ENCODE data around the gene PPIL1.

Gene PPIL1

DNA sequence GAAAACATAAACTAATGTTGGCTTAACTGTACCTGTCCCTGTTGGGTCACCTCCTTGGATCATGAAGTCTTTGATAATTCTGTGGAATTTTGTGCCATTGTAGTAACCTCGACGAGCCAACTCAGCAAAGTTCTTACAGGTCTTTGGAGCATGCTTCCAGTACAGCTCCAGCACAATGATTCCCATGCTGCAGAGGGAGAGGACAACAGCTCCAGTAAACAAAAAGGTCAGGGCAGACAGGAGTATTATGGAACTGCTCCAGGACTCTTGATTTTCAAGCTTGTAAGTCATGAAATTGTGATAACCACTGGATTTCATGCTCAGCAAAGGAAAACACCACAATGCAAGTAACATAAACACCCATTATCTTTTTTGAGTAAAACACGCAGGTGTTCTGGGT is 2.9 kb downstream of the PPIL1 start:
- H3K27me3 ChIP-seq (ENCODE audit: insufficient read depth, low read depth), result no peaks in the 10 kb centered on the region
- peaks cover 2% of the 10 kb centered on the region; the same call in 1 of the 2 replicates for H3K36me3 ChIP-seq (ENCODE audit: insufficient read depth)
- no peak overlapping the region for H3K4me2 ChIP-seq
- TF ChIP-seq, protein P1, sequence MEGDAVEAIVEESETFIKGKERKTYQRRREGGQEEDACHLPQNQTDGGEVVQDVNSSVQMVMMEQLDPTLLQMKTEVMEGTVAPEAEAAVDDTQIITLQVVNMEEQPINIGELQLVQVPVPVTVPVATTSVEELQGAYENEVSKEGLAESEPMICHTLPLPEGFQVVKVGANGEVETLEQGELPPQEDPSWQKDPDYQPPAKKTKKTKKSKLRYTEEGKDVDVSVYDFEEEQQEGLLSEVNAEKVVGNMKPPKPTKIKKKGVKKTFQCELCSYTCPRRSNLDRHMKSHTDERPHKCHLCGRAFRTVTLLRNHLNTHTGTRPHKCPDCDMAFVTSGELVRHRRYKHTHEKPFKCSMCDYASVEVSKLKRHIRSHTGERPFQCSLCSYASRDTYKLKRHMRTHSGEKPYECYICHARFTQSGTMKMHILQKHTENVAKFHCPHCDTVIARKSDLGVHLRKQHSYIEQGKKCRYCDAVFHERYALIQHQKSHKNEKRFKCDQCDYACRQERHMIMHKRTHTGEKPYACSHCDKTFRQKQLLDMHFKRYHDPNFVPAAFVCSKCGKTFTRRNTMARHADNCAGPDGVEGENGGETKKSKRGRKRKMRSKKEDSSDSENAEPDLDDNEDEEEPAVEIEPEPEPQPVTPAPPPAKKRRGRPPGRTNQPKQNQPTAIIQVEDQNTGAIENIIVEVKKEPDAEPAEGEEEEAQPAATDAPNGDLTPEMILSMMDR (conservative IDR thresholded peaks at IDR 0.05; ENCODE audit: low read depth, low read length), result no peak
- peaks cover 16% of the 10 kb centered on the region for H3K4me1 ChIP-seq (ENCODE audit: low read depth, poor library complexity, severe bottlenecking)
- H4K20me1 ChIP-seq (ENCODE audit: insufficient read depth), result no peaks in the 10 kb centered on the region
- H3K4me3 ChIP-seq (IDR thresholded peaks at IDR 0.05; ENCODE audit: insufficient read depth, low read depth, low read length), result no peak overlapping the region
- H3K79me2 ChIP-seq (ENCODE audit: insufficient read depth, low read depth), result peaks cover 19% of the 10 kb centered on the region
- H3K27ac ChIP-seq, result no peak overlapping the region
- H3K9ac ChIP-seq, result no peak overlapping the region
- no peak overlapping the region for H2AFZ ChIP-seq (ENCODE audit: low read depth)

DNA sequence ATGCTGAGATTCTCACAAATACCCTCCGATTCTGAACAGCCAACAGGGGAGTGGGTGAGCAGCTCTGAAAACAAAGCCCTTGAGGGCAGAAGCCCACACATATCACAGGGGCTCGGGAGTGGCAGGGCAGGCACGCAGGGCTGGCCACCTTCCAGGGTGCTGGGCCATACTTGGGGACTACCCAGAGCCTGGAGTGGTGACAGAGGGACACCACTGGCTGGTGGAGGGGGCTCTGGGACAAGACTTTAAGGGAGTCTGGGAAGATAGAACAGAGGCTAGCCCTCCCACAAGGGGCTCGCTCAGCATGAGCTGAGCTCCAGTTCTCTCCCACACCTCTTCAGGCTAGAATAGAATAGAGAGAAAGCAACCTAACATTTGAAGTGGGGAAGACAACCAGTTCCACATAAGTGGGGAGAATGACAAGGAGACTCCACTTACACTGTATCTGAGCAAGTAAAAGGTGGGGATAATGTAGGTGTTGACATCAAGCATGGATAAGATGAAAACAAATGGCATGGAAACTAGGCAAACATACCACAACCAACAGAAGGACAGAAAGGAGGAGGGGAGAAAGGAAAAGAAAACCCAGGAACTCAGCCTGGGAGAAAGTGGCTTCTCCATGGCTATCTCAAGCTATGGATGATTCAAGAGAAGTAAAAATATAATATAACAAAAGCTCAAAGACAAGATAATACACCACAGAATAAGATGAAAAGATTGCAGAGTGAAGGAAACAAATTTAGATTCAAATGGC is 7.0 kb downstream of the PPIL1 start:
- H3K36me3 ChIP-seq (ENCODE audit: insufficient read depth), result peaks cover 2% of the 10 kb centered on the region; the same call in 1 of the 2 replicates
- peaks cover 37% of the 10 kb centered on the region for H3K4me1 ChIP-seq (ENCODE audit: low read depth, poor library complexity, severe bottlenecking)
- TF ChIP-seq, protein P1 (conservative IDR thresholded peaks at IDR 0.05; ENCODE audit: low read depth, low read length), result no peak
- no peak overlapping the region for H3K9ac ChIP-seq
- peaks cover 45% of the 10 kb centered on the region for H3K79me2 ChIP-seq (ENCODE audit: insufficient read depth, low read depth)
- no peak overlapping the region for H3K27ac ChIP-seq
- H3K27me3 ChIP-seq (ENCODE audit: insufficient read depth, low read depth), result no peaks in the 10 kb centered on the region
- no peak overlapping the region for H3K4me2 ChIP-seq
- no peak overlapping the region for H2AFZ ChIP-seq (ENCODE audit: low read depth)
- no peaks in the 10 kb centered on the region for H4K20me1 ChIP-seq (ENCODE audit: insufficient read depth)
- H3K4me3 ChIP-seq (IDR thresholded peaks at IDR 0.05; ENCODE audit: insufficient read depth, low read depth, low read length), result no peak overlapping the region

DNA sequence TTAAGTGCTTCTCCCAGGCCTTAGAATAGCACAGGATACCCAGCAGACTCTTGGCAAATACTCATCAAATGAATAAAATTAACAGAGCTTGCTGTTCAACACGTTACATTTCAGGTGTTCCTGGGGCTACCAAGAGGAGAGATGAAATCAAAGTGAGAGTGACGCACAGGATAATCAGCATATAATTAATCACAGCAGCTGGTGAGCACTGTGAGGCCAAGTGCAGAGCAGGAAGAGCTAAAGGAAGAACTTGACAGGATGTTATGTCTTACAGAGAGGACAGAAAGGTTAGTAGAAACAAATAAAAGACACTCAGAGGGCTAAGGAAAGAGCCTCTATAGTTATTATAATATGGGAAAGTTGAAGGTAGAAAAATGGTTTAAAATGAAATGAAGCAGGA is 8.8 kb downstream of the PPIL1 start:
- no peak overlapping the region for H3K4me2 ChIP-seq
- H3K9ac ChIP-seq, result no peak overlapping the region
- no peak overlapping the region for H3K27ac ChIP-seq
- H2AFZ ChIP-seq (ENCODE audit: low read depth), result no peak overlapping the region
- peaks cover 48% of the 10 kb centered on the region for H3K79me2 ChIP-seq (ENCODE audit: insufficient read depth, low read depth)
- TF ChIP-seq, protein P1 (conservative IDR thresholded peaks at IDR 0.05; ENCODE audit: low read depth, low read length), result no peak
- no peaks in the 10 kb centered on the region for H3K27me3 ChIP-seq (ENCODE audit: insufficient read depth, low read depth)
- no peak overlapping the region for H3K4me3 ChIP-seq (IDR thresholded peaks at IDR 0.05; ENCODE audit: insufficient read depth, low read depth, low read length)
- no peaks in the 10 kb centered on the region for H4K20me1 ChIP-seq (ENCODE audit: insufficient read depth)
- H3K36me3 ChIP-seq (ENCODE audit: insufficient read depth), result peaks cover 2% of the 10 kb centered on the region; the same call in 1 of the 2 replicates
- peaks cover 55% of the 10 kb centered on the region for H3K4me1 ChIP-seq (ENCODE audit: low read depth, poor library complexity, severe bottlenecking)

DNA sequence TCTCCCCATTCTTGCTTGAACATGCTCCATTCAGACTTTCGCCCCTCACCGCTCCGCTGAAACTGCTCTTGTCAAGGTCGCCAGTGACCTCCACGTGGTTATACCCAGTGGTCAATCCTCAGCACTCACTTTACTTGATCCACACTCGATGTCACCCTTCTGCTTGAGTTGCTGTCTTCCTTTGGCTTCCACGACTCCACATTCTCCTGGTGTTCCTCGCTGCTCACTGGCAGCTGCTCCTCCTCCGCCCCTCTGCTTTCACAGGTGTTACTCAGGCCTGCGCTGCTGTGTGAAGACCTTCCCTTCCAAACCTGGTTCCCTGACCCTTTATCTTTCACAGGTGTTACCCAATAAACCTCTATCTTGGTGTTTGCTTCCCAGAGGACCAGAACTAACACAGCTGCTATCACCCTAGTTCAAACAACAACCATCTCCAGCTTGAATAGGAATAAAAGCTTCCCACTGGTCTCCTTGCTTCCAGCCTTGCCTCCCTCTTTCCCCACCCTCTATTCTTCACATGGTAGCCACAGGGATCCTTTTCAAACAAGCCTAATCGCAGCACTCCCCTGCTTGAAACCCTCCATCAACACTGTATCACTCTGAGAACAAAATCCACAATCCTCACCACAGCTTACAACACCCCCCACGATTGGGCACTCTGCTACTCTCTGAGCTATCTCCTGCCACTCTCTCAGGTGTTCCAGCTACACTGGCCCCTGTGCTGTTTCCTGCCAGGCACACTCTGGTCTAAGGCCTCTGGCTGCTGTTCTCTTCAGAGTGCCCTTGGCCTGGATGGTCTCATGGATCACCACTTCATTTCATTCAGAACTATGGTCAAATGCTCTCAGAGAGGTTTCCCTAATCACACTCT is 10.7 kb downstream of the PPIL1 start:
- H3K27me3 ChIP-seq (ENCODE audit: insufficient read depth, low read depth), result no peaks in the 10 kb centered on the region
- H3K79me2 ChIP-seq (ENCODE audit: insufficient read depth, low read depth), result peaks cover 60% of the 10 kb centered on the region
- H2AFZ ChIP-seq (ENCODE audit: low read depth), result no peak overlapping the region
- H4K20me1 ChIP-seq (ENCODE audit: insufficient read depth), result no peaks in the 10 kb centered on the region
- H3K9ac ChIP-seq, result no peak overlapping the region
- no peaks in the 10 kb centered on the region; the same call in 1 of the 2 replicates for H3K36me3 ChIP-seq (ENCODE audit: insufficient read depth)
- H3K4me3 ChIP-seq (IDR thresholded peaks at IDR 0.05; ENCODE audit: insufficient read depth, low read depth, low read length), result no peak overlapping the region
- TF ChIP-seq, protein P1 (conservative IDR thresholded peaks at IDR 0.05; ENCODE audit: low read depth, low read length), result no peak
- peaks cover 57% of the 10 kb centered on the region for H3K4me1 ChIP-seq (ENCODE audit: low read depth, poor library complexity, severe bottlenecking)
- peak overlapping the region; percentile 84; the same call in 1 of the 2 replicates for H3K27ac ChIP-seq
- H3K4me2 ChIP-seq, result peak overlapping the region; percentile 89; the same call in 1 of the 2 replicates
